Chondrocyte (in vitro differentiated cells): ENCODE data around the gene BCOR. TPM values are rescaled to one million over a fixed set of nuclear protein-coding genes. Genes with fewer than 3 reads are reported as not detected.

ENCODE experiments used
- DNase-seq: peaks from one replicate; pipeline ENCODE4 v3.0.0; 2021; ENCODE audit warnings: mixed read lengths, low spot score
- H3K27ac Mint-ChIP-seq: one replicate; pipeline ENCODE4 v1.8.0; 2021; ENCODE audit warnings: mild to moderate bottlenecking, moderate library complexity, mixed read lengths; ENCODE audit not compliant: unreplicated experiment
- H3K27me3 Mint-ChIP-seq: 2 replicates; pipeline ENCODE4 v1.8.0; 2021; ENCODE audit warnings: low read depth, mixed read lengths
- H3K36me3 Mint-ChIP-seq: 2 replicates; pipeline ENCODE4 v1.8.0; 2021; ENCODE audit warnings: low read depth, mixed read lengths
- H3K4me1 Mint-ChIP-seq: 2 replicates; pipeline ENCODE4 v1.8.0; 2021; ENCODE audit warnings: low read depth, mild to moderate bottlenecking, mixed read lengths
- H3K4me3 Mint-ChIP-seq: one replicate; pipeline ENCODE4 v1.8.0; 2021; ENCODE audit warnings: mild to moderate bottlenecking, moderate library complexity, mixed read lengths; ENCODE audit not compliant: unreplicated experiment
- H3K9me3 Mint-ChIP-seq: 2 replicates; pipeline ENCODE4 v1.8.0; 2021; ENCODE audit warnings: low read depth, mixed read lengths
- total RNA-seq: library from RNA; stranded (reverse); gene quantifications from 3 replicates; pipeline ENCODE4 v1.2.1, GENCODE V29; 2021
- TF ChIP-seq, protein P1 (sequence below): fragments of 200-600 bp; sonication (generic); IDR thresholded peaks from 2 replicates; pipeline ENCODE4 v1.5.0; 2021; ENCODE audit warnings: antibody characterized with exemption, mild to moderate bottlenecking, moderate library complexity

BCOR gene
- total RNA-seq, 1 donor from 2014 or later = 11.0 TPM

DNA sequence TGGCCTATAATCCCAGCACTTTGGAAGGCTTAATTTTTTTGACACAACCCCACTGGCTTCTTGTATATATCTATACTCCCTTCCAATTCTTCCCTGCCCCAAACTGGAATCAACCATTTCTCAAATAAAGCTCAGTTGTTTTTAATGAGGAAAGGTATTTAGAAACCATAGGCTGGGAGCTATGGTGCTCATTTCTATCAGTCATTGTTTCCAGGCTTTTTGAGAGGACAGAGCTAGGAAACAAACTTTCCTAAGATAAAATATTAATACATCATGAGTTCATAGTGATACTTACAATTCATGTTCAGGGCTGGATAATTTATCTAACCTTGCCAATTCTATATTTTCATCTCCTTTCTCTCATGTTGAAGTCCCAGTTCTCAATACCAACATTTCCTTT is 50.3 kb downstream of the BCOR start:
- Mint-ChIP-seq H3K9me3 (peaks cover 46% of the 10 kb centered on the region), H3K27ac (no peak overlapping the region), H3K27me3 (no peaks in the 10 kb centered on the region), H3K4me3 (no peak overlapping the region), H3K4me1 (no peaks in the 10 kb centered on the region), H3K36me3 (peaks cover 36% of the 10 kb centered on the region)
- TF ChIP-seq, protein P1, sequence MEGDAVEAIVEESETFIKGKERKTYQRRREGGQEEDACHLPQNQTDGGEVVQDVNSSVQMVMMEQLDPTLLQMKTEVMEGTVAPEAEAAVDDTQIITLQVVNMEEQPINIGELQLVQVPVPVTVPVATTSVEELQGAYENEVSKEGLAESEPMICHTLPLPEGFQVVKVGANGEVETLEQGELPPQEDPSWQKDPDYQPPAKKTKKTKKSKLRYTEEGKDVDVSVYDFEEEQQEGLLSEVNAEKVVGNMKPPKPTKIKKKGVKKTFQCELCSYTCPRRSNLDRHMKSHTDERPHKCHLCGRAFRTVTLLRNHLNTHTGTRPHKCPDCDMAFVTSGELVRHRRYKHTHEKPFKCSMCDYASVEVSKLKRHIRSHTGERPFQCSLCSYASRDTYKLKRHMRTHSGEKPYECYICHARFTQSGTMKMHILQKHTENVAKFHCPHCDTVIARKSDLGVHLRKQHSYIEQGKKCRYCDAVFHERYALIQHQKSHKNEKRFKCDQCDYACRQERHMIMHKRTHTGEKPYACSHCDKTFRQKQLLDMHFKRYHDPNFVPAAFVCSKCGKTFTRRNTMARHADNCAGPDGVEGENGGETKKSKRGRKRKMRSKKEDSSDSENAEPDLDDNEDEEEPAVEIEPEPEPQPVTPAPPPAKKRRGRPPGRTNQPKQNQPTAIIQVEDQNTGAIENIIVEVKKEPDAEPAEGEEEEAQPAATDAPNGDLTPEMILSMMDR = no peak
- no peak for DNase-seq

DNA sequence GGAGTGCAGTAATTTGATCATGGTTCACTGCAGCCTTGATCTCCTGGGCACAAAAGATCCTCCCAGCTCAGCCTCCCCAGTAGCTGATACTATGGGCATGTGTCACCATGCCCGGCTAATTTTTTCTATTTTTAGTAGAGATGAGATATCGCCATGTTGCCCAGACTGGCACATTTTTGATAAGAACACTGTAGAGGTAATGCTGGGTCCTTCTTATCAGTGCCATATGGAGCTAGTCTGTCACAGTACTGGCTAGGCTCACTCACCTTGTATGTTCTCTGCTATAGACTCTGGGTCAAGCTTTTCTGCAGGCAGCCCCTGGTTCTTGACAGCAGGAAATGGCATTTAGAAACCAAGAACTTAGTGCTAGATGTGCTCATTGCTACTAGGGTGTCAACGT is 53.9 kb downstream of the BCOR start:
- peaks cover 7% of the 10 kb centered on the region for H3K36me3 Mint-ChIP-seq
- no peak overlapping the region for H3K27ac Mint-ChIP-seq
- no peak overlapping the region for H3K4me3 Mint-ChIP-seq
- peaks cover 16% of the 10 kb centered on the region for H3K9me3 Mint-ChIP-seq
- no peaks in the 10 kb centered on the region for H3K27me3 Mint-ChIP-seq
- no peak for DNase-seq
- peaks cover 6% of the 10 kb centered on the region for H3K4me1 Mint-ChIP-seq
- TF ChIP-seq, protein P1 = no peak

DNA sequence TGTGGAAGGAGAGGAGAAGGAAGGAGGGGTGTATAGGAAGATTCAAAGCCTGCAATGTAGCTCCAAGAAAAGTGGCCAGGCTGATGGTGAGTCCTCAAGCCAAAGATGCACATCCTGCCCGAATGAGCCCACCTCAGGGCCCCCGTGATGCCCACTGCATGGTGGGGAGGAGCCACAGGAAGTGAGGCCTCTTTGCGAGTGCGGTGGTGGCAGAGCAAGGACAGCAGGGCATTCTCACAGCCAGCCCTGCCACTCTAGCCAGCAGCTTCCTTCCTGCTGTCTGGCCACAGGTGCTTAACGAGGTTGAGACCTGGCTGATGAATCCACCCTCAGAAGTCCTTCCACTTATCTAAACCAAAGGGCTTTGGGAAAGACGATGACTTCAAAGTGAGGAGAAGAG is 55.8 kb downstream of the BCOR start:
- peaks cover 11% of the 10 kb centered on the region for H3K9me3 Mint-ChIP-seq
- H3K4me3 Mint-ChIP-seq = no peak overlapping the region
- no peaks in the 10 kb centered on the region for H3K27me3 Mint-ChIP-seq

DNA sequence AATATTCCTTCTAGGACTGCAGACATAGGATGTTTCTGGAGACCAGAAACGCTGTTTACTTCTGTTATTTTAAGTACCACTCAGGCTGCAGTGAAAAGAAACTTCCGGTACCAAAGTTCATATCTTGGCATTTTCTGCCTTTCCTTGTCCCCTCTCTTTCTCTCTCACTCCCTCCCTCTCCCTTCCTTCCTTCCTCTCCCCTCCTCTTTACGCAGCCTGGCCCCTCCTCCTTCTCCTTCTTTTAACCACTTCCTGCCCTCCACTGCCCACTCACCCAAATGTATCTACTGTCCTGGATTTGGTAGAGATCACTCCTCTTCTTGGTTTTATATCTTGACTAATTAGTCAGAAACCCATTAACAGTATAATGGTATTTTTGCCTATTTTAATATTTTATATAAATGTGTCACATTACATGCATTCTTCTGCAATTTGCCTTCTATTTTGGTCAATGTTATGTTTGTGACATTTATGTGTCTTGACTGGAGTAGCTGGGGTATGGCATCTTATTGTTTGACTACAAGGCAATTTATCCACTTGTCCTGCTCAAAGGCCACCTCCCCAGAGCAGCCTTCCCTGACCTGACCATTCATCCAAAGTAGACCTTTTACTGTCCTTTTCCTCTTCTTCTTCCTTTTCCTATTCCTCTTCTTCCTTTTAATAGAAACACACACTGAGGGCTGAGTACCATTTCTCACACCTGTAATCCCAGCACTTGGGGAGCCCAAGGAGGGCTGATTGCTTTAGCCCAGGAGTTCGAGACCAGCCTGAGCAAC is 56.9 kb downstream of the BCOR start:
- TF ChIP-seq, protein P1 = no peak
- H3K27ac Mint-ChIP-seq = no peak overlapping the region
- H3K9me3 Mint-ChIP-seq = peaks cover 11% of the 10 kb centered on the region
- peaks cover 6% of the 10 kb centered on the region for H3K4me1 Mint-ChIP-seq
- H3K36me3 Mint-ChIP-seq = no peaks in the 10 kb centered on the region
- H3K4me3 Mint-ChIP-seq = no peak overlapping the region
- H3K27me3 Mint-ChIP-seq = no peaks in the 10 kb centered on the region
- no peak for DNase-seq

More for the DNA sequence above, 55.8 kb downstream of the BCOR start:
- Mint-ChIP-seq H3K36me3 (no peaks in the 10 kb centered on the region), H3K4me1 (peaks cover 6% of the 10 kb centered on the region), H3K27ac (no peak overlapping the region)
- TF ChIP-seq, protein P1 = no peak
- no peak for DNase-seq

DNA sequence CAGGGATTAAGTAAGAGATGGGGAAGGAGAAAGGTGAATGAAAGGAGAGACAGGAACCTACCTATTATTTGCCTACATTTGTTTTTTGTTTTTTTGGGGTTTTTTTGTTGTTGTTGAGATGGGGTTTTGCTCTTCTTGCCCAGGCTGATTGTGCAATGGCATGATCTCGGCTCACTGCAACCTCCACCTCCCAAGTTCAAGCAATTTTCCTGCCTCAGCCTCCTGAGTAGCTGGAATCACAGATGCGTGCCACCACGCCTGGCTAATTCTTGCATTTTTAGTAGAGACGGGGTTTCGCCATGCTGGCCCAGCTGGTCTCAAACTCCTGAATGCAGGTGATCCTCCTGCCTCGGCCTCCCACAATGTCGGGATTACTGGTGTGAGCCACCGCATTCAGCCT is 57.9 kb downstream of the BCOR start:
- no peak overlapping the region for H3K4me3 Mint-ChIP-seq
- H3K4me1 Mint-ChIP-seq = peaks cover 6% of the 10 kb centered on the region
- H3K27ac Mint-ChIP-seq = no peak overlapping the region
- DNase-seq = no peak
- TF ChIP-seq, protein P1 = no peak
- peaks cover 11% of the 10 kb centered on the region for H3K9me3 Mint-ChIP-seq
- no peaks in the 10 kb centered on the region for H3K36me3 Mint-ChIP-seq
- no peaks in the 10 kb centered on the region for H3K27me3 Mint-ChIP-seq
